OCI-M2 (cell line): Measurements from ENCODE around the gene GABPA.
"Not testable (repeated sequence)": the region's sequence is repeated elsewhere in the genome, so short reads cannot be mapped to it uniquely, and the experiment has no call there.

Experiments used
- DNase-seq: peaks from one replicate; lab custom pipeline; 2025; ENCODE audit not compliant: unreplicated experiment; lab: John Stamatoyannopoulos, UW

GABPA gene

DNA sequence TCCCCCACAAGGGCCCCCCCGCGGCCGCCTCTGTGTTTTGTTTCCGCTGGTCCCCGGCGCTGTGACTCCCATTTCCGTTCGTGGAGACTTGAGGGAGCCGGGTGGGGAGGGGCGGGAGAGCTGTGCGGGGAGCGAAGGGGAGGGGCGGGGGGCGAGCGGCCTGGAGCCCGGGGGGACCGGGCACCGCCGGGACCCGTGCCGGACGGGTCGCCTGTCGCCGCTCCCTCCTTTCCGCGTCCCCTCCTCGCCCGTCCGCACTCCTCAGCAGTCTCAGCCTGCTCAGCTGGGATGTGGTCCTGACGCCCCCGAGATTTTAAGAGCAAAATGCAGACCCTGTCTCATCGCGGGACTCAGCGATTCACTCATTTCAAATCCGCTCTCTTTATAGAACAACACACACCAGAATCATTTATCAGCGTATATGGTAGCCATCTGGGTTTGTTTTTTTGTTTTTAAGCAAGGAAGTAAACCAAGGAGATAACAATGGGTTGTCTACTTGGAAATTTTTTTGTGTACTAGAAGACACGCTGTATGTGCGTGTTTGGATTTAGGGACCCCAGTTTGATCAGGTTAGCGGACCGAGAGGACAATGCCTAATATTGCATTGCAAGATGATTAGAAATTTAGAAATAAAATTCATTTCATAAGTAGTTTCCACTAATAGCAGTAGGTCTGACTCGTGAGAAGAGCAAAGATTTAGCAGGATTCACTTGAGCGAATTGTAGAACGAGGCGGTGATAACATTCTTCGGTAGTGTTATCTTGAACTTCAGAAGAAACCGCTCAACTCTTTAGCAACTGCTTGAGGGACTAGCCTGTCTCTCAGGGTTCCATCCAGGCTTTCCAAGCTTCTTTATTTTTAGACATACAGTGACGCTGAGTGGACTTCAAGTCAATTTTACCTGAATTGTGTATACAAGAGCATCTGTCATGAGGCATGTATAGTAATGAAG, 1.1 kb downstream of the GABPA start:
- DNase-seq = no peak

DNA sequence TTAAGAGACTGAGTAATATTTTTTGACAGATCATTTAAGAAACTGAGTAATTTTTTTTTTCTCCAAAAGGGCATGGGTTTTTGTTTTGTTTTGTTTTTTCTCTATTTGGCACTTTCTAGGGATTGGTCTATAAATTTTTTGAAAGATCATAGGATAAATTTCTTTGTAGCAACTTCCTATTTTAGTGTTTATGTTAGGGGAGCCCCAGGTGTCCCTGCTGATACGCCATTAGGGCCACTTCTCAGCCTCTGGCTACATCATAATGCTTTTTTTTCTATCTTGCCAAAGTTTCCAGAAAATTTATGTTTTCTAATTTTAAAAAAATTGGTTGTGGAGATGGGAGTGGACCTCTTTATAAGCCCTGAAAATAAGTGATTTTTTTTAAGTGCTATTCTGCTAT, 2.6 kb downstream of the GABPA start:
- DNase-seq = no peak

DNA sequence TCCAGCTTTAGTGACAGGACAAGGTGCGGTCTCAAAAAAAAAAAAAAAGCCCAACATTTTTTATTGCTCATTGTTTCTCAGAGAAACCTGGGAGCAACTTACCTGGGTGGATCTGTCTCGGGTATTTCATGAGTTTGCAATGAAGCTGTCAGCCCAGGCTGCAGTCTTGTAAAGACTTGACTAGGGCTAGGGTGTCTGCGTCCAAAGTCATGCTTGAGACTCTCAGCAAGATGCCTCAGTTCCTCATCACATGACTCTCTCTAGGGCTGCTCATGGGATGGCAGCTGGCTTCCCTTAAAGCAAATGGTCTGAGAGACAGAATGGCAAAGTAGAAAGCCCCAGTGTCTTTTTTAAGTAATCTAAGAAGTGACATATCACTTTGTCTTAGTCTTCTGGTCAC, 8.1 kb downstream of the GABPA start:
- DNase-seq = no peak

DNA sequence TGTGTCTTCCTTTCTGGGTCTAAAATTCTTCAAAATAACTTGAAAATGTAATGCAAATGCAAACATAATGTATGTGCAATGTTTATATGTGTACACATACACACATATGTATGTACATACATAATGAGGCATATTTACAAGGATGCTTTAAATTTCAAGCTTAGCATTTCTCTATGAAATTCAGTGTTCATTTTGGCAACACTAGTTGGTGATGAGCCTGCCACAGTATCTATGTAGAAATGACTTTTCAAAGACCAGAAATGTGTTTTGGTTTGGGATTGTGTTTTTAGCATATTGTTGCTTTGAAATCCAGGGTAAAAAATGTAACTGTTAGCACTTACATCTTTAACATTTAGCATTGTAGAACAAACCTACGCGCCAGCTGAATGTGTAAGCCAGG, 10.1 kb downstream of the GABPA start:
- DNase-seq = no peak

DNA sequence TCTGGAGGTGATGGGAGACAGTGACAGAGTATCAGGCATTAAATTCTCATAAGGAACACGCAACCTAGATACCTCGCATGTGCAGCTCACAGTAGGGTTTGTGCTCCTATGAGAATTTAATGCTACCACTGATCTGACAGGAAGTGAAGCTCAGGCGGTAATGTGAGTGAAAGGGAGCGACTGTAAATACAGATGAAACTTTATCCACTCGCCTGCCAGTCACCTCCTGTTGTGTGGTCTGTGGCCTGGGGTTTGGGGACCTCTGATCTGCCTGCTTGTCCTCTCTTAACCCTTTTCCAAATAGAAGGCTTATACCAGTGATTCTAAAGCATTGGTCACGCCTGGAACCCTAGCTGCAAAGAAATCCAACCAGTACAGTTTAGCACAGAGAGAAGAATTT, 15.3 kb downstream of the GABPA start:
- DNase-seq = no peak

DNA sequence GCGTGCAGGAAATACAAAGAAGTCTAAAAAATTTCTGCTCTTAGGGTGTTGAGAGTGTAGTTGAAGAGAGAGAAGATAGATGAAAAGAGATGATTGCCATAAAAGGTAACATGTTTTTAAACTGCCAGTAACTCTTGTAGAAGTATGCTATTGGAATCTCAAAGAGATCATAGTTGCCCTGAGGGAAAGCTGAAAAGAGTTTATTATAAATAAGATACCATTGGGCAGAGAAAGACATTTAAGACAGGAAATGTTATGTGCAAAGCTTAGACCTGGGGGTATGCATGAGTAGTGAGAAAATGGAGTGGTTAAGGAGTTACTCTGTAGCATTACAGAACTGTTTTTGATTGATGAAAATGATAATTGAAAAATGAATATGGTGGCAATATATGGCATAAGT, 17.6 kb downstream of the GABPA start:
- no peak for DNase-seq

DNA sequence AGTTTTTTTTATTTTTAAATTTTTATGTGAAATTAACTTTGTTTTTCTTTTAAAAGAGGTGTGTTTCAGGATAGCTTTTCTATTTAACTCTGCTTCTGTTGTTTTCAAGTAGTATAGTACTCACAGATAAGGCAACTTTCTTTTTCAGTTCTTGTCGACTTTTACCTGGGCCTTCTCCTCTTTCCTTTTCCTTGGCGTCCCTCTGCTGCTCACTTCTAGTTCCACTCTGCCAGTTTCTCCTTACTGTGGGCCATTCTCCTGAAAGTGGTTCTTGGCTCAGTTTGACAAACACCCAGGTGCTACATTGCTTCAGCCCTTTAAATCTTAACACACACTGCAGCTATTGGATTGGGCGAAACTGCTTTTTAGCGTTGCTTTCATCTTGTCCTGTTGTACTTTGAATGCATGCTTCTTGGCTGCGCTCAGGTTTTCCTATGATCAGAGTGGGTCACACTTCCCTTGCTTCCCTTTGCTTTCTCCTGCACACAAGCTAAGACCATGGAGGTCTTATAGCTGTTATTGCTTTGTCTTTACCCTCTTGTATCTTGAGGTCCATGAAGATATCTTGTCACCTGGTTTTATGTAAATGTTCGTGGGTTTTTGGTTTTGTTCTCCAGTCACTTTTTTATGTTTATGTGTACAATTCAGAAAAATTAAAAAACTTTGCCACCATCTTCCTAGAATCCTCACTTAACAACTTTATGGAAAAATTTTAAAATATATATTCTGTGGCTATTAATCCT, 21.6 kb downstream of the GABPA start:
- DNase-seq = no peak

DNA sequence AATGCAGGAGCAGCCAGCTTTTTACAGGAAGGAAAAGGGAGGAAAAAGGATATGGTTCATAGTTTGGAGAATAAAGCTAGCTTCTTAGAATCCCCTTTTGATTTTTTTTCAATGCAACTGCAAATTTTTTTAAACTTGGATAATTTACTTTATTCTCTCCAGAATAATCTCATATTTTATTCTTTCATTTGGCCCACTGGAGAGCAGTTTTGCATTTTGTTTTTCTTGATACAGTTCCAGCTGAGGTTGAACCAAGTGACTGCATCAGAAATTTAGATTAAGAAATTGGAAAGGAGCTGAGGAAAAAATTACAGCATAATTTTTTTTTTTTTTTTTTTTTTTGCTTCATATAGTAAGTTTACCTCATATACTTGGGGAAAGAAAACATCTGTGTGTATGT, 22.8 kb downstream of the GABPA start:
- no peak for DNase-seq

DNA sequence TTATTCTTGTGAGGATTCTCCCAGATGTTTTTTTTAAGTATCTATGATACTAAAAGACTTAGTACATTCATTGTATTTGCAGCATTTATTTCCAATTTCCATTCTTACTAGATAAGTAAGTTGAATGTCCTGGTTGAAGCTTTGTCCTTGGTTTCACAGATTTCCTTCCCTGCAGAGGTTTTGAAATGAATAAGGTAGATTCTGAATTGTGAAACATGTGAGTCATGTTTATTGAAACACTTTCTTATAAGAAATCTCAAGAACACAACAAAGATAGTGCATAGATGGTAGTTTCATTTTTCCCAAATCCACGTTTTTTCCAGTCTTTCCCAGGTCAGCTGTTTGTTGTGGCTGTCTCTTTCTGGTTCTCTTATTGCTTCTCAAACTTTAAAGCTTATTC, 24.8 kb downstream of the GABPA start:
- DNase-seq = no peak

DNA sequence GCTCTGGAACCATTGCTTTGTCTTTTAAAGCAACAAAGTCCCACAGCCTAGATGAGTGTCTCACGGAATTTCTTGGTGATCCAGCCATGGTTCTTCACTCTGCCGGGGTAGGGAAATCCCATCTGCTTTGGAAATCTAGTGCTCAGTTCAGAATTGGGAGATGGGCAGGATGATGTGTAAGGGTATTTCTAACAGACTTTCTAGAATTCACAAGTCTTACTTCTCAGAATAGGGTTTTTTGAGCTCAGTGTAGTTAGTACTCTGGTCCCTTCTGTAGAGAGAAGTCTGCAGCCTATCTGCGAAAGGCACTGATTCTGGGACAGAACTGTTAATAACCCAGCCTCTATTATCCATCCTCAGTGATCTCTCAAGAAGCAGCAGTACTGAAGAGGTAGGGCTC, 25.3 kb downstream of the GABPA start:
- no peak for DNase-seq

DNA sequence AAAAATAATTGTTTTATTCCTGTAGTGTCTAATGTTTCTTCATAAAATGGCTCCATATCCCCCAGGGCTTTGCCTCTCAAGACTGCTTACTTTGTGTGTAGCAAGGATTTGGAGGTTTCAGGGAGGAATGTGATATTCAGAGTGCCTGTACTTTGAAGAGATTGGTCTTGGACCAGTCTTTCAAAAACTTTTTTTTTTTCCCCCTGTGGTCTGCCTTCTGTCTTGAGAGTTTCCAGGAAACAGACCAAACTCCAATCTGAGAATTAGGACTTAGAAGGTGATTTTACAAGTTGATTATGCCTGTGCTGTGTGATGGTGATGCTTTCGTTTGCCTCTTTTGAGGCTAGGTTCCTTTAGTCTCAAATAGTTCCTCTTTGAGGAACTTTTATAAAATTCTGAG, 25.9 kb downstream of the GABPA start:
- no peak for DNase-seq

DNA sequence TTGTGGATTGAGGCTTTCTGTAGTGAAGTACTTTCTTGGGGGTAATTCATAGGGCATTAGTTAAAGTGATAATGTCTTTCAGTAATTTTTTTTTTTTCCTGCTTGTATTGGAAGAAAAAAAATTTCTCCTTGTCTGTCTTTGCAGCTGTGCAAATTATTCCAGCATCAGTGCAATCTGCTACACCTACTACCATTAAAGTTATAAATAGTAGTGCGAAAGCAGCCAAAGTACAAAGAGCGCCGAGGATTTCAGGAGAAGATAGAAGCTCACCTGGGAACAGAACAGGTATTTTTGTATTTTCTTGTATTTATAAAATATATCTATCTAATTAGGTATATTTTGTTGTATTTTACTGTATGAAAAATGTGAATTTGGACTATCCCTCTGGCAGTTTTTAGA, 29.3 kb downstream of the GABPA start:
- DNase-seq = no peak

DNA sequence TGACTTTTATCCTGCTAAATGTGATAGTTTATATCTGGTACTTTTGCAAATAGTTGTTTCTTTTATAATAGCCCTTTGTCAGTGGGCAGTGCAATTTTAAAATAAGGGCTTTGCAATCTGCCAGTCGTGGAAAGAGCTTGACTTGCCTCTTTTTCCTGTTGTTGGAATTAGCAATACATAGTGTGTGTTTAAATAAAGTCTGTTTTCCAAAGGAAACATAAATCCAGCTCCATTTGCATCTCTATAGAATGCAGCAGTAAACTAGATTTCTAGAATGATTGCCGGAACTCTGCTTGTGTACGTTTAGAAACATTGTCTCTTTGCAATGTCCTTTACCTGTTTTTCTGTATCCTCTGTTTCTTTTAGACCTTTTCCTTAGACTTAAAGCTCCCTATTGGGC, 33.1 kb downstream of the GABPA start:
- DNase-seq = no peak

DNA sequence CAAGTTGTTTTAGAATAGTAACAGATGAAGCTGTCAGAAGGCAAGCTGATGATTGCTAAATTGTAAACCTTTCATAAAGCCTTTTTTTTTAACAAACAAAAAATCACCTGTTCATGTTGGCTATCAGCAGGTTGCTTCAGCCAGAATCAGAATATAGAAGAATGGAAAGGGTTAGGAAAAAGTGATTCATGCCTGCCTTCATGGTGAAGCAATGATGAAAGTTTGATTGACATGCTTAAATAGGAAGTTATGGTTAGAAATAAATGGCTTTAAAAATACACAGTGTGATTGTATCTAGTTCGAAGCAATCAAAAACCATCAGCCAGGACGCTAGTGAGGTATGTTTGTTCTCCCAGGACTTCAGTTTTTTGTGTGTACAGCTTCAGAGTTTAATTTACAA, 37.9 kb downstream of the GABPA start:
- DNase-seq = no peak

DNA sequence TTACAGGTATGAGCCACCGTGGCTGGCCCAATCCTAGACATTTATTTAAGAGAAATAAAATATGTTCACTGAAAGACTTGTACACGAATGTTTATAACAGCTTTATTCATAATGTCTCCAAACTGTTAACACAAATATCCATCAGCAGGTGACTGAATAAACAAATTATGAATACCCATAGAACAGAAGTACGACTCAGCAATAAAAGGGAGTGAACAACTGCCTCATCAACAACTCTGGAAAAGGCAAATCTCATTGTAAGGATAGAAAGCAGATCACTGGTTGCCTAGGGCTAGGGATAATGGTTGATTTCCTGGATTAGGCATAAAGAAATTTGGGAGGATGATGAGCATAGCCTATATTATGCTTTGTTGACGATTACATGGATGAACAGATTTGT, 41.7 kb downstream of the GABPA start:
- DNase-seq = no peak

DNA sequence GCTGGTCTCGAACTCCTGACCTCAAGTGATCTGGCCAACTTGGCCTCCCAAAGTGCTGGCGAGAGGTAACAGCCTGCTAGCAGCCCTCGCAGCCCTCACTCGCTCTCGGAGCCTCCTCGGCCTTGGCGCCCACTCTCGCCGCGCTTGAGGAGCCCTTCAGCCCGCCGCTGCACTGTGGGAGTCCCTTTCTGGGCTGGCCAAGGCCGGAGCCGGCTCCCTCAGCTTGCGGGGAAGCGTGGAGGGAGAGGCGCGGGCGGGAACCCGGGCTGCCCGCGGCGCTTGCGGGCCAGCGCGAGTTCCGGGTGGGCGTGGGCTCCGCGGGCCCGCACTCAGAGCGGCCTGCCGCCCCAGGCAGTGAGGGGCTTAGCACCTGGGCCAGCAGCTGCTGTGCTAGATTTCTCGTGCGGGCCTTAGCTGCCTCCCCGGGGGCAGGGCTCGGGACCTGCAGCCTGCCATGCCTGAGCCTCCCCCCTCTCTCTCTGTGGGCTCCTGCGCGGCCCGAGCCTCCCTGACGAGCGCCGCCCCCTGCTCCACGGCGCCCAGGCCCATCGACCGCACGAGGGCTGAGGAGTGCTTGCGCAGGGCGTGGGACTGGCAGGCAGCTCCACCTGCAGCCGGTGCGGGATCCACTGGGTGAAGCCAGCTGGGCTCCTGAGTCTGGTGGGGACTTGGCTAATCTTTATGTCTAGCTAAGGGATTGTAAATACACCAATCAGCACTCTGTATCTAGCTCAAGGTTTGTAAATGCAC, 43.5 kb downstream of the GABPA start:
- DNase-seq = not testable (repeated sequence)

DNA sequence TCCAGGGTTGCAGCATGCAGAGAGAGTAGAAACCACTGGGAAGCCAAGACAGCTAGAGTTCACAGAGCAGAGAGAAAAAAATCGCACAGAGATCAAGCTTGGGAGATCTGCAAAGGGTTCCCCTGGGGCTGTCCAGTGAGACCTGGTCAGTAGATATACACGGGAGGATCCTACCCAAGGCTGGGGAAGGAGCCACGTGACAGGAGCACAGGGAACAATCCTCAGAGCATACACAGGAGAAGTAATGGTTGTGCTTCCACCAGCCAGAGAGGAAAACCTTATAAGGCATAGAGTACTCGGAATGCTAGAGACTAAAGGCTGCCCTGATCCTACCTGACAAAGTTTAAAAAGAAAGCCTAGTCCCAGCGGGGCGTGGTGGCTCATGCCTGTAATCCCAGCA, 53.9 kb downstream of the GABPA start:
- DNase-seq = no peak

DNA sequence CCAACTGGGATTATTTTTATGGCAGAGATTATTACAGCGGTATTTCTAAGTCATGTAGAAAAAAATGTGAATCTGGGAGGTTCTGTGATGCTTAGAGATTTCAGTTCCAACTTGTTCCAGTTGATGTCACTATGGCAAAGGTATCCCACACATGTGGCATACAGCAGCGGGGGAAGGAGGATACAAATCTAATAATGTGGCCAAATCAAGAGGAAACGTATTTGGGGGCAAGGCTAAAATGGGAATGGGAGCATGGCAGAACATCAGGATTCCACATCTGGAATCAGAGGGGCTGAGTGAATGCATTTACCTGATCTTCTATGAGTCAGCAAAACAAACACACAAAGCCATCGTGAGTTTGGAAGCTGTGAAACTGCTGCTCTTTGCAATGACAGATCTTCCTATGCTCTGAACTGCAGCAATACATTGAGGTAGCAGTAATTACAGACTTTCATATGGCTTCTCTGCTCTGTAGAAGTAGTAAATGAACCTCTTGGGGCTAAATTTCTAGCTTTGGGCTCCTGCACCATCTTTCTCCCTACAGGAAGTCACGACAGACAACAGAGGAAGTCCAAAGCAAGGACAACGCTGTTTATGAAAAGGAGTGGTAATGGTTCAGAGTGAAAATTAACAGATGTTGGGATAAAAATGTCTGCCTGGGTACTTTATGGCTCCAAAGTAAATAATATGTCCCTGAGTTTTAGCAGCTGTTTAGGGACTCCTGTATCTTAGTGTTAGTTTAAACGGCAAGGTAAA, 55.5 kb downstream of the GABPA start:
- DNase-seq = no peak

DNA sequence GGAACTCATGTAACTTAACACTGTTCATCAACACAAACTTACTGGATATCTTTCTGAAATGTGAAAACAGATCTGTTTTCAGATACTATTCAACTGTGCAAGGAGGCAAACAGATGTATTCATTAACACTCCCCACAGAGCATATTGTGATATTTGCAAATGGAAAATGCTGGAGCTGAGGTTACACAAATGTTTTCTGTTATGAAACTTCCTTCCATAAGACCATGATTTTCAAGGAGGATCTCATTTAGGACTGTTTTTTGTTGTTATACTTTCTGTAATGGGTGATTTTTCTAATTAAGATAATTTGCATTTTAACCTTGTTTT, 56.1 kb downstream of the GABPA start:
- DNase-seq = no peak

DNA sequence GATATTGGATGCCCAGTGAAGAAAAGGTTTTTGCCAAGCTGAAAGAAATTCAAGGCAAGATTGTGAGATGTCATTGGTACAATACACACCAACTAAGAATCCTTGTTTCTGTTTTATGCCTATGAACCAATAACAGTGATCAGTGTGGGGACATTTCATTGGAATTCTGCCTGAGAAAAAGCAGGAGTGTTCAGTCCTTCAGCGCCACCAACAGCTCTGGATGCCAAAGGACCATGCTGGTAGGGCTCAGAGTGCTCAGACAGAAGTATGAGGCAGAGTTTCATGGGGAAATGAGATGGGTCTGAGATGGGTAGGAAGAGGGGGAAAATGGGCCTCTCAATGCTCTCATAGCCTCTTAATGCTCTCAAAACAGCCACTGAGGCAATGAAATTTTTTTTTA, 56.5 kb downstream of the GABPA start:
- no peak for DNase-seq
